NCI-H774 (cell line): ENCODE results near the gene OSBPL3.
"Not testable (repeated sequence)": the region's sequence is repeated elsewhere in the genome, so short reads cannot be mapped to it uniquely, and the experiment has no call there.

ENCODE experiments used
- DNase-seq: peaks from one replicate; lab custom pipeline; 2025; lab: John Stamatoyannopoulos, UW

OSBPL3 gene

GRCh38 chr7:24920451-24921361 lies 59.3 kb downstream of the OSBPL3 start:
- DNase-seq: no peak

GRCh38 chr7:24917510-24918239 lies 62.3 kb downstream of the OSBPL3 start:
- DNase-seq: no peak

GRCh38 chr7:24916463-24917040 lies 63.4 kb downstream of the OSBPL3 start:
- DNase-seq: no peak

- DNase-seq: no peak
Observed at GRCh38 chr7:24914465-24914859, 65.5 kb downstream of the OSBPL3 start.

- no peak for DNase-seq
Observed at GRCh38 chr7:24913801-24914464, 66.0 kb downstream of the OSBPL3 start.

- no peak for DNase-seq
Observed at GRCh38 chr7:24912874-24913514, 67.0 kb downstream of the OSBPL3 start.

GRCh38 chr7:24912424-24912823 lies 67.6 kb downstream of the OSBPL3 start:
- DNase-seq: no peak

GRCh38 chr7:24911213-24911603 lies 68.8 kb downstream of the OSBPL3 start:
- no peak for DNase-seq

GRCh38 chr7:24910551-24911212 lies 69.3 kb downstream of the OSBPL3 start:
- no peak for DNase-seq

GRCh38 chr7:24908727-24909126 lies 71.3 kb downstream of the OSBPL3 start:
- no peak for DNase-seq

- DNase-seq: no peak
Observed at GRCh38 chr7:24908166-24908565, 71.8 kb downstream of the OSBPL3 start.

GRCh38 chr7:24907311-24907886 lies 72.6 kb downstream of the OSBPL3 start:
- DNase-seq: no peak

- DNase-seq: no peak
Observed at GRCh38 chr7:24905996-24906770, 73.8 kb downstream of the OSBPL3 start.

GRCh38 chr7:24903992-24904391 lies 76.0 kb downstream of the OSBPL3 start:
- not testable (repeated sequence) for DNase-seq

- DNase-seq: no peak
Observed at GRCh38 chr7:24903559-24903958, 76.4 kb downstream of the OSBPL3 start.

GRCh38 chr7:24902931-24903330 lies 77.0 kb downstream of the OSBPL3 start:
- no peak for DNase-seq

GRCh38 chr7:24902276-24902675 lies 77.7 kb downstream of the OSBPL3 start:
- DNase-seq: no peak

- DNase-seq: no peak
Observed at GRCh38 chr7:24899905-24900304, 80.1 kb downstream of the OSBPL3 start.

GRCh38 chr7:24899161-24899560 lies 80.8 kb downstream of the OSBPL3 start:
- no peak for DNase-seq

GRCh38 chr7:24898691-24899090 lies 81.3 kb downstream of the OSBPL3 start:
- no peak for DNase-seq
